Measurements from ENCODE around the gene SPEM2.

The SPEM2 gene

GRCh38 chr17:7393613-7394451, 31.6 kb upstream of the SPEM2 start:
- TF ChIP-seq GATA1 (IDR thresholded peaks at IDR 0.05; ENCODE audit: low read depth, low read length) (no peak), POLR2A (IDR thresholded peaks at IDR 0.05; ENCODE audit: low read length) (no peak)

GRCh38 chr17:7394452-7395191, 30.8 kb upstream of the SPEM2 start, which contains the start of gene PLSCR3:
Gene PLSCR3, minus strand, starts transcription at chr17:7394525. Its CDS starts 415 bp downstream, at chr17:7394110.
- TF ChIP-seq GATA1 (IDR thresholded peaks at IDR 0.05; ENCODE audit: low read depth, low read length) (no peak), POLR2A (IDR thresholded peaks at IDR 0.05; ENCODE audit: low read length) (peak; percentile 88)
- peak; percentile 83 to 90 for DNase-seq

More at GRCh38 chr17:7393613-7394451, 31.6 kb upstream of the SPEM2 start:
- DNase-seq, result peak in 1 of 2 experiments; percentile 64

GRCh38 chr17:7396147-7396546, 29.3 kb upstream of the SPEM2 start:
- TF ChIP-seq GATA1 (IDR thresholded peaks at IDR 0.05; ENCODE audit: low read depth, low read length) (no peak), POLR2A (IDR thresholded peaks at IDR 0.05; ENCODE audit: low read length) (no peak)
- no peak for DNase-seq

GRCh38 chr17:7398612-7399011, 26.8 kb upstream of the SPEM2 start:
- no peak for DNase-seq
- TF ChIP-seq GATA1 (IDR thresholded peaks at IDR 0.05; ENCODE audit: low read depth, low read length) (no peak), POLR2A (IDR thresholded peaks at IDR 0.05; ENCODE audit: low read length) (no peak)

GRCh38 chr17:7403043-7403726, 22.2 kb upstream of the SPEM2 start:
- peak; percentile 54 to 73 for DNase-seq
- TF ChIP-seq POLR2A (IDR thresholded peaks at IDR 0.05; ENCODE audit: low read length), result no peak
- TF ChIP-seq GATA1 (IDR thresholded peaks at IDR 0.05; ENCODE audit: low read depth, low read length), result no peak

- no peak for DNase-seq
- TF ChIP-seq GATA1 (IDR thresholded peaks at IDR 0.05; ENCODE audit: low read depth, low read length) (no peak), POLR2A (IDR thresholded peaks at IDR 0.05; ENCODE audit: low read length) (no peak)
Observed at GRCh38 chr17:7403727-7403976, 21.8 kb upstream of the SPEM2 start.

- peak; percentile 99 for DNase-seq
- TF ChIP-seq GATA1 (IDR thresholded peaks at IDR 0.05; ENCODE audit: low read depth, low read length) (no peak), POLR2A (IDR thresholded peaks at IDR 0.05; ENCODE audit: low read length) (peak; percentile 83)
Observed at GRCh38 chr17:7403977-7404736, 21.3 kb upstream of the SPEM2 start, which contains the start of gene TMEM256. Gene TMEM256, minus strand, starts transcription at chr17:7404097. Its CDS starts 13 bp downstream, at chr17:7404084.

- TF ChIP-seq GATA1 (IDR thresholded peaks at IDR 0.05; ENCODE audit: low read depth, low read length) (no peak), POLR2A (IDR thresholded peaks at IDR 0.05; ENCODE audit: low read length) (no peak)
- DNase-seq, result peak in 1 of 2 experiments; percentile 92
Observed at GRCh38 chr17:7404737-7405349, 20.6 kb upstream of the SPEM2 start.

GRCh38 chr17:7405350-7406234, 19.8 kb upstream of the SPEM2 start:
- TF ChIP-seq POLR2A (IDR thresholded peaks at IDR 0.05; ENCODE audit: low read length) (no peak), GATA1 (IDR thresholded peaks at IDR 0.05; ENCODE audit: low read depth, low read length) (no peak)
- DNase-seq, result no peak

- no peak for DNase-seq
- TF ChIP-seq GATA1 (IDR thresholded peaks at IDR 0.05; ENCODE audit: low read depth, low read length), result no peak
- no peak for TF ChIP-seq POLR2A (IDR thresholded peaks at IDR 0.05; ENCODE audit: low read length)
Observed at GRCh38 chr17:7406235-7406825, 19.1 kb upstream of the SPEM2 start.

- no peak for TF ChIP-seq POLR2A (IDR thresholded peaks at IDR 0.05; ENCODE audit: low read length)
- TF ChIP-seq GATA1 (IDR thresholded peaks at IDR 0.05; ENCODE audit: low read depth, low read length), result no peak
Observed at GRCh38 chr17:7407082-7407481, 18.3 kb upstream of the SPEM2 start.

More at GRCh38 chr17:7407082-7407481, 18.3 kb upstream of the SPEM2 start:
- no peak for DNase-seq

Data from erythroblast (primary cell).